Measurements from ENCODE around the gene OLFML1.

- TF ChIP-seq RXRA (IDR thresholded peaks at IDR 0.05; ENCODE audit: insufficient read depth, low read depth, low read length): no peak
- no peak for TF ChIP-seq CHD2 (IDR thresholded peaks at IDR 0.05; ENCODE audit: low read length)
- no peak for TF ChIP-seq KDM5A (IDR thresholded peaks at IDR 0.05; ENCODE audit: low read length)
- TF ChIP-seq HDAC6 (IDR thresholded peaks at IDR 0.05; ENCODE audit: low read depth, low read length): no peak
- no peak for TF ChIP-seq ASH2L (IDR thresholded peaks at IDR 0.05; ENCODE audit: low read length)
- TF ChIP-seq CTCF (IDR thresholded peaks at IDR 0.05; ENCODE audit: control extremely low read depth in 1 of 3, insufficient read depth in 1 of 3, low read depth in 1 of 3, low read length in 3 of 3): no peak
- no peak for TF ChIP-seq POLR2AphosphoS5 (IDR thresholded peaks at IDR 0.05; ENCODE audit: low read depth, low read length)
- no peak for TF ChIP-seq SUZ12 (IDR thresholded peaks at IDR 0.05; ENCODE audit: low read length)
- no peak for TF ChIP-seq EP300 (IDR thresholded peaks at IDR 0.05; ENCODE audit: borderline replicate concordance in 1 of 2, low read depth in 2 of 2, low read length in 2 of 2)
These were observed 43.3 kb downstream of the OLFML1 start for GRCh38 chr11:7528514-7529049.
